GM21423 (cell line): ENCODE data around the gene CDK14.

ENCODE experiments used
- ATAC-seq: cut with Tn5 transposase; IDR thresholded peaks from one replicate; pipeline ENCODE4 v1.9.1; 2021; ENCODE audit warnings: mild to moderate bottlenecking, moderate library complexity; ENCODE audit not compliant: unreplicated experiment

Gene CDK14

DNA sequence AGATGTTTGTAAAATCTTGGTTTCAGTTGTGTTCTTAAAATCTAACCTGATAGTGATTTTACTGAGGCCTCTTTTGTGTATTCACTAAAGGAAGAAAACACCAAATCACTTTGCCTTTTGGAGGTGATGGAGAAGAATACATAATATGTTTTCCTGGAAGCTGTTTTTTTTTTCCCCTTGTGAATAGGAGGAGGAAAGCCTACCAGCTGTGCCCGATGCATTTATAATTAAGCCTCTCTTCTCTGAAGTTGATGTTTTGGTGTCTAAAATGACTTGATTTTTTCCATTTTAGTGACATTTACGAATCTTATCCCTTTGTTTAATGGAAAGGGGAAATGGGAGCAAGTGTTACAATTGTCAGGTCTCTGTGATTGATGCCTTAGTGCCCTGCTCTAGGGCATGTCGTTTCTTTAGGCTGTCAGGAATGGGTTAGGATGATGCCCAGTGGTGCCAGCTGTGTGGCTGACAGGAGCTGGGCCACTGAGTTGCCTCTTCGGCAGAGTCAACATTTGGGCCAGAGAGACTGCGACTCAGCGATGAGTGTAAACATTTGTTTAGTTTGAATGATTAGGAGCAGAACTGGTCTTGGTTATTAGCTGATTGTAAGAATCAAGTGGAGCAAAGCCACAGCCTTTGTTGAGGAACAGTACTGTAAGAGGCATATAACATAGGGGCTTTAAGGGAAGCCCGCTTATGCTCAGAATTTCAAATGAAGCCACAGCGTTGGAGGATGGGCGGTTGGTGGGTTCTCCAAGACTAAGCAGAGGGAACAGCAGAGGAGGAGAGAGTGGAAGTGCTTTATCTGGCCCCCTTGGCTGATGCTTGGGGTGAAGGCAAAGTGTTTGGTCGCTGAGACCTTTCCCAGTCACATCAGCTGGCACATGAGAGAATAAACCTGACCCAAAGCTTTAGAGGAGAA, 81.6 kb downstream of the CDK14 start:
- ATAC-seq = no peak

- no peak for ATAC-seq
Measured at GRCh38 chr7:90678986-90679385, 82.9 kb downstream of the CDK14 start.

GRCh38 chr7:90680484-90680883, 84.4 kb downstream of the CDK14 start:
- ATAC-seq = no peak

DNA sequence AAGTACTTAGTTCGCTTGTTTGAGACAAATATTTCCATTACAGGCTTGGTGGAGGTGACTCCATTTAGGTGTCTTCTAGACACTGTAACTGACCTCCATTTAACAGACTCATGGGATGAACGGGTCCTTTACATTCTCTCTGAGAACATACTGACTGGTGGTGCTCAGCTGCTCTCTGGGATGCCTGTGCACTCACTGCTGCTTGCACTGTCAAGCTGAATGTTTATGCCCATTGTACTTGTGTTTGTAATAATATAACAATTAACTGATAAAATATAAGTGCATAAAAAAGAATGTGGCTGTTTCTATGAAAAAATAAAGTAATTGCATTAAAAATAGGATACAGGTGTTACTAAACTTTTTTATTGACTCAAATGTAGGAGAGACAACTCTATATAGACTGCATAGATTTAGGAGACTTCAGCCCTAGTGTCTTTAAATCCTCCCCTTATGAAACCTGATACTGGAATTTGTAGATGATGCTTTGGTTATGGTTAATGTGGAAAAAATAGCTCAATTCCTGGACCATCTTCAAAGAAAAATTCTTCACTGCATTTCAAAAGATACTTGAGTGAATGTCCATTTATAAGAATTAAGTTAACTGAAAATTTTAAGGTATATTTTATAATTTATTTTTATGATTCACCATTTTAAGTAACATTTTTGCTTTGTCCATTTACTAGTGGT, 85.4 kb downstream of the CDK14 start:
- ATAC-seq = no peak

- no peak for ATAC-seq
Measured at GRCh38 chr7:90686146-90686545, 90.0 kb downstream of the CDK14 start.

DNA sequence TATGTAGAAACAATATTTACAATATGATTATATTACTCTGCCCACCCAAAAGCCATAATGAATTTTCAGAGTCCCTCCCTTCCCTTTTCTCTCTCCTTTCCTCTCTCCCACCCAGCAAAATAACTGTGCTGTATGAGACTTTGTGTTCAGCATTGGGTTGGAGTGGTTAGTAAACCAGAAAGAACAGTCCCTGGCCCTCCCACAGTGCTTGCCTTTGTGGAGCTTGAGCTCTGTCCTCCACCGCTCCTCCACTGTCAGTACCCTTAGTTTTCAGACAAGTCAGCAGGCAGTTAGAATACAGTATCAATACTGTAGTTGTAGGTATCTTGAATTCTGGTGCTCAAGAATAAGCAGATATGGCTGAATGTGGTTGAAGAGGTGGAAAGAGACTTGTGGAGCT, 92.7 kb downstream of the CDK14 start:
- ATAC-seq = no peak

DNA sequence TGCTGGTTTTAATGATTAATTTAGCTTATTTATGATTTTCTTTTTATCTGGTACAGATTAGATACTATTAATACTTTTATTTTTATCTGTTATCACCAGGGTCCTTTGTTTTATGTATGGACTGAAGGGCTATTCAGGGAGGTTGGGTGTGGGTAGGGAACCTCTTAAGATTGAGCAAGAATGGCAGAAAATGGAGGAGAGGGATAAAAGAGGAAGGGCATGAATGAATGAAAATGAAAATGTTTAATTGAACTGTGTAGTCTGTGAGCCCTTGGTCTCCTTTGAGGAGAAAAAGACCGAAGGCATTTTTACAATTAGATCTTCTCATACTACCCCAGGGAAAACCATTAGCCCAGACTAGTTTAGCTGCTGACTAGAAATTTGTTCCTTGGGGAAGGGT, 93.1 kb downstream of the CDK14 start:
- no peak for ATAC-seq

DNA sequence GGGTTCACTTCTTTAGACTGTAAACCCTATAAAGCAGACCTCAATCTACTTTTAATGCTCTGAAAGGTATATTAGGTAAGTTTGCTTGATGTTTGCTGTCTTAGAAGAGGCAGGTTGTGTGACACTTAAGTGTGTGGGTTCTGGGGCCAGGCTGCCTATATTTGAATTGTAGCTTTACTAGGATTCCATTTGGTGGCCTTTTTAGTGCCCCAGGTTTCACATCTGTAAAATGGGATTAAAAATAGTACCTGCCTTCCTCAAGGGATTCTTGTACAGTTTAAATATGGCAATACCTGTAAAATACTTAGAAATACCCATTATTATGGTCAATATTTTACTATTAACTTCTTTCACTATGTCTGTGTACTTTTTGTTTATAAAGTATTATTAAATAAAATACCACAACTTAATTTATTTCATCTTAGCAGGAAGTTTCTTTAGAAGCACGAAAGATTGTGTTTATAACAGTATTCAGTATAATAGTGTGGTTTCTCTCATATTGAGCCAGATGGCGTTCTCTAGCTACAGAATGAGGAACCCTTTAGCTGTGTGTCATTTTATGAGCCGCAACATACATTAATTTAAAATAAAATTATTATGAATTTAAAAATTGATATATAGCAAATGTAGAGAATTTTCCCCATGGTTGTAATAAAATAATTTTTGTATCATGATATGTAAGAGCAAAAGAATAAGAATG, 94.2 kb downstream of the CDK14 start:
- ATAC-seq = no peak

DNA sequence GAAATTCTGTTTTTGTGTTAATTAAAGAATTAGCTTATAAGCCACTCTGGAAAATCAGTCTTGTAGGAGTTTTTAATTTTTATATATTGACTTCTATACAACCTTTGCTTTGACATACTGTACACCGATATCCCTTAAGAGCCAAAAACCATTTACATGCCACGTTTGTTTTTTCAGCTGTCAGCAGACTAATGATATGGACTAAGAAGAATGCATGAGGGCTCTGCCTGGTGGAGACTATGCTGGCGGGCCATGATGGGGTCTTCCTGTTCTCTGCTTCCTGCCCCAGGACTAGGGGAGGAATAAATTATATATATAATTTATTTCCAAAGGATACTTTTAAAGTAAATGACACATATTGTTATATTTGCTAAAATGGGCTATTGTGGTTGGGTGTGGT, 96.3 kb downstream of the CDK14 start:
- no peak for ATAC-seq

- ATAC-seq = no peak
Measured at GRCh38 chr7:90692947-90693346, 96.8 kb downstream of the CDK14 start.

DNA sequence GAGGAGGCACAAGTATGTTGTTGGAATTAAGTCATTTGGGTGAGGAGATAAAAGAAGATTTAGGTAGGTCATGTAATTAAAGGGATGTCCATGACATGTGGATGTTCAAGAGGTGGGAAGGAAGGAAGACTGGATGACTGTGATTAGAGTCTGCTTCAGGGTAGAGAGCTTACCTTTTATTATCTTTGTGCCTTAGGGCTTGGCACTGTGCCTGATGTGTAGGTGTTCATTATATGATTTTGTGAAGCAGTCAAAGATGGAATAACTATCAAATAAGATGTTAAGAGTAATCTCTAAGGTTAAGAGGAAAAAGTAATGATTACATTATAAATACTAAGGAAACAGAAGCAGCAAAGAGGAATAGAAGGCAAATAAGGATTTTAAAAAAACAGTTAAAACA, 97.8 kb downstream of the CDK14 start:
- ATAC-seq = no peak

DNA sequence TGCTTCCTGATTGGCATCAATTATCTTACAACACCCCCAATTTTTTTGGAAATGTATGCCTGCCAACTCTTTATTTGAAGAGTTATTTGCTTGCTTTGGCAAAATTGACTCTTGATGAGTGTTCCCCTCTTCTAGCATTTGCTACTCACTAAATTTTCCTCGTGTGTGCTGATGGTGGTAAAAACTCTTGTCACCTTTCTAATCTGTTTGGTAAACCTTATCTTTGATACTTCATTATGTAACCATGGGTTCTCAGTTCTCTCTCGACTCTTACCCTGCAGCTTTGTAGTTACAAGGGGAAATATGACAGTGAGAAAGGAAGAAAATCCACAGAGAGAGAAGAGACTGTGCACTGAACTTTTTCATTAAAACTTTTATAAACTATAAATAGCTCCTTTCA, 102.5 kb downstream of the CDK14 start:
- ATAC-seq = no peak

GRCh38 chr7:90701021-90701420, 104.9 kb downstream of the CDK14 start:
- ATAC-seq = peak; percentile 78

DNA sequence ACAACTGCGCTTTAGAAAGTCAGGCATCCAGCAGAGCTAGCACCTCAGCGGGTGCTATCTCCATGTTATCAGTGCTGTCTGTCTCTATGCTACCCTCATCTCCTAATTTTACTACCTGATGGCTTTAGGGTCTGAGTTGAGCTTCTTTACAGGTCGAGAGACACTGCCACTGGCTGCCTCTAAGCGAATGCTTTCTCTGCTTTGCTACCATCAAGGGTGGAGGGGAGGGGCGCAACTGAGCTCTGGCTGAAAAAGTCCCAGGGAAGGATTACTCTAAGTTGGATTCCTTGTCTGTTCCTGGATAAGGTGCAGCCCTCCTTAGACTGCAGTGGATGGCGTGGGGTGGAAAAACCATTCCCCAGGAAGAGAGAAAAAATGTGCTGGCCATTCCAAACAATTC, 105.7 kb downstream of the CDK14 start:
- no peak for ATAC-seq

GRCh38 chr7:90705391-90706071, 109.4 kb downstream of the CDK14 start:
- no peak for ATAC-seq

DNA sequence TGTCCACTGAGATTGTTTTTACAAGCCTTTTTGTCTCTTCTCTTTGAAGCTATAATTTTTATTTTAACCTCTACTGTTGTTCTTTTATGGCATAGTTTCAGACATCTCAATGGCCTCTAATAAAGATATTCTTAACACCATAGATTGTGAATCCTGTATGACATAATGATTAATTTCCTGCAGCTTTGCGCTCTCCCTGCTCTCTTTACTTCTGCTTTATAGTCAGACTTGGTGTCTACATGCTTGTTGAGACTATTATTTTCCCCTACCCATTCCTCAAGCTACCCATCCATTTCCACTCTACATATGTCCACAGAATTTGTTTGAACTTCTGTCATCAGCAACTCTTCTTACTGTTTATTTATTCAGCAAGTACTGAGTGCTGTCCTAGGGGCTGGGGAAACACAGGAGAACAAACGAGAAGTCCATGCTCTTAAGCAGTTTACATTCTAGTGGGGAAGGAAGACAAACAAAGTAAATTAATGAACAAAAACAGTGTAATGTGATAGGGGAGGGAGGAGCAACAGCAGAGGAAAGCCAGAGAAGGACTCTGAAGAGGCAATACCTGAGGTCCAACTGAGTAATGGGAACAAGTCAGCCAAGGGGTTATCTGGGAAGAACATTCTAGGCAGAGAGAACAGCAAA, 110.1 kb downstream of the CDK14 start:
- ATAC-seq = no peak

DNA sequence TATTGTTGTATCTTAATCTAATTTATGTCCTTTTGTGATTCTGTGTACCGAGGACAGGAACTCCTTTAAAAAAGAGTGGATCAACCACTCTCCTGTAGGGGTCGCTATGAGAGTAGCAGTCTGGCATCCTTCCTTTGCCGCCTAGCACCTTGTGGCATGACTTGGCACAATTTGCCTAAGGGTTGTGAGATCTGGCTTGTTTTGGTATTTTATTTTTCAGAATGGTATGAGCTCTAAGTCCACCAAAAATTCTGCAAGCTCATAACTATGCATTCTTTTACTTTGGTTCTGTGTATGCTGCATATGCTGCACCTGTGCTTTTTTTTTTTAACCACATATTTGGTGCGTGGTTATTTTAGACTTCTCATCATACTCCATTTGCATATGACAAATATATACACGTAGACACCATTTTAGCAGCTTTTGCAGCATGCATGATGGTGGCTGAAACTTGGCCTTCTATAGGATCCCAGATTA, 112.8 kb downstream of the CDK14 start:
- peak; percentile 58 for ATAC-seq

DNA sequence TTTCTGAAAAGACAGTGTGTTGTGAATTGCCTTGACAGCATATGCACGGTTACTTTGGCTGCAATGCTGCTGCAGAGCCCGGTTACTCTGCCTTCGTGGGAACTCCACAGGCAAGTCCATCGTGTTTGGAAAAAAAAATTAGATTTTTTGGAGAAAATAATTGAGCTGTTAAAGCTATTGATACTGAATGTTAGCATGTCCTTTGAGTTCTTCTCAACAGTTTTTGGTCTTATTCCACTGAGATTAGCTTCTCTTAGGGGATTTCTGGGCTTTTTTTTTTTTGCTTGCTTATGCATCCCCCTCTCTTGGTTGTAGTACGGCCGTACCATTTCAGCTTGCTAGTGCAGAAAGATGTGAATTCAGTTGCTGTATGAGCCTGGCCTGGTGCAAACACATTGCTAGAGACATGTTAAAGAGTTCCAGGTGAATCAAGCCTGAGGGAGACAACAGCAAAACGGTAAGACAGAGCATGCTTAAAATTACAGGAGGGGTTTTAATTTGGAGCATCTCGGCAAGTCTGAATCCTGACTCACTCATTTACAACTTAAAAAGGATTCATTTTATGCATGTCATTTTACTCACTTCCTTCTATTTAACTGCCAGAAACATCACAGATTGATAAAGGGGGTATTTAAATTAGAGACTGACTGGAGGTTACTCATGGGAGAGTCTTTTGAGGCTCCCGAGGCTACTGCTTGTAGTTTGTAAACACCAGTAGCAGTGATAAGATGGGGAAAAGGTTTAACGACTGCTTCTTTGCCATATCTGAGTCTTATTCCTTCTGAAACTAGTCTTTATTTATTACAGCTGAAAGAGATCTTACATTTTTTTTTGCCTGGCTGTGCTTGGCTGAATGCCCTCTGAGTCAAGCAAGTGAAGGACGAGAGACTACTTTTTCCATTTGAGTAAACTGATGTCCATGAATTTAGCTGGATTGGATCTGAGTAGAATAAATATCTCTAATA, 113.7 kb downstream of the CDK14 start:
- ATAC-seq = peak; percentile 45

DNA sequence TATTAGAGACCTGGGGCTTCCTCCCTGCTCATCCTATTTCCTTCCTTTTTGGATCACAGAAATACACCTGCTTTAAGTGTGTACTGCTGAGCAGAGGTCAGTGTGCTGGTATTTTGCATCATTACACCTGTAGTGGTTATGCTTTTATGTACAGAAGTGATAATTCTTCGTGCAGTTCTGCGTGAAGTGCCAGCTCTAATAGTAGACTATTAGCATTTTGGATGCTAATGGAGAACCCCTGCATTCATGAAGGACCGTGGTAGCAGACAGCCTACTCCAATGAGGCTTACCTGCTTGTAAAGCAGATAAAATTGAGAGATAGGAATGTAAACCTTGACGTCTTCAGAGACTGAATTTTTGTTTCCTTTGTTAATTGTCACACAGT, 114.3 kb downstream of the CDK14 start:
- no peak for ATAC-seq
